Spleen (tissue), 11 donors: Measurements from ENCODE around the gene CEP97. TPM values are rescaled to one million over a fixed set of nuclear protein-coding genes. Genes with fewer than 3 reads are reported as not detected.

Source experiments
- DNase-seq: peaks from one replicate; pipeline ENCODE4 v3.0.0-alpha.2; 2020
- H3K27ac ChIP-seq, 8 donors: fragments of 200-600 bp; sonication (generic) in 7 of 8; 1 replicate in 4 of 8; 2 replicates in 4 of 8; pipeline versions ENCODE4 v1.5.0 to v1.8.0; 2016 to 2021; ENCODE audit warnings: inconsistent platforms in 4 of 8, mild to moderate bottlenecking in 4 of 8, moderate library complexity in 1 of 8
- H3K27me3 ChIP-seq, 7 donors: fragments of 200-600 bp; sonication (generic) in 6 of 7; replicated peaks in 1 of 7; 1 replicate in 4 of 7; 2 replicates in 3 of 7; pipeline versions ENCODE4 v1.5.0 to v1.8.0; 2016 to 2021; ENCODE audit warnings: inconsistent platforms in 3 of 7, mild to moderate bottlenecking in 1 of 7
- H3K36me3 ChIP-seq, 6 donors: fragments of 200-600 bp; sonication (generic) in 5 of 6; 1 replicate in 4 of 6; 2 replicates in 2 of 6; pipeline versions ENCODE4 v1.5.0 to v1.8.0; 2016 to 2021; ENCODE audit warnings: inconsistent platforms in 2 of 6
- H3K4me1 ChIP-seq, 6 donors: fragments of 200-600 bp; sonication (generic) in 5 of 6; 1 replicate in 3 of 6; 2 replicates in 3 of 6; pipeline versions ENCODE4 v1.5.0 to v1.8.0; 2016 to 2021; ENCODE audit warnings: inconsistent platforms in 3 of 6
- H3K4me3 ChIP-seq, 8 donors: fragments of 200-600 bp; sonication (generic) in 7 of 8; 1 replicate in 4 of 8; 2 replicates in 4 of 8; pipeline versions ENCODE4 v1.5.0 to v1.8.0; 2016 to 2021; ENCODE audit warnings: inconsistent platforms in 4 of 8, mild to moderate bottlenecking in 4 of 8, moderate library complexity in 2 of 8
- H3K9me3 ChIP-seq, 8 donors: fragments of 200-600 bp; sonication (generic) in 7 of 8; 1 replicate in 4 of 8; 2 replicates in 4 of 8; pipeline versions ENCODE4 v1.5.0 to v1.8.0; 2016 to 2021; ENCODE audit warnings: inconsistent platforms in 4 of 8
- CTCF ChIP-seq, 11 experiments: fragments of 200-600 bp in 7 of 11; fragments of 450-650 bp in 4 of 11; sonication (generic) in 4 of 11; IDR thresholded peaks in 8 of 11; conservative IDR thresholded peaks in 3 of 11; 1 replicate in 7 of 11; 2 replicates in 4 of 11; pipeline versions ENCODE4 v1.4.0 to v1.8.0; 2016 to 2021; ENCODE audit warnings: antibody characterized with exemption in 11 of 11, inconsistent platforms in 4 of 11, mild to moderate bottlenecking in 1 of 11
- POLR2A ChIP-seq, 3 donors: fragments of 450-650 bp; IDR thresholded peaks; one replicate each; pipeline ENCODE4 v1.5.1; 2017; ENCODE audit warnings: antibody characterized with exemption in 3 of 3, mild to moderate bottlenecking in 1 of 3
- POLR2AphosphoS5 ChIP-seq, 3 donors: sonication (generic); formaldehyde crosslinking; IDR thresholded peaks; one replicate each; pipeline ENCODE4 v1.5.1; 2017; ENCODE audit warnings: antibody characterized with exemption in 3 of 3
- WGBS, 5 donors: extraction: QIAGEN DNeasy Blood & Tissue Kit in 3 of 5; methylation state at CpG; one replicate each; pipeline versions ENCODE4 v1.1.5 to v1.1.7; 2013 to 2018; 5-methylcytosine and 5-hydroxymethylcytosine counted together
- intact Hi-C: fragments of 100-400 bp; cut with DNase I; formaldehyde crosslinking; loops from one replicate; pipeline ENCODE4 v1.15.0; 2023; ENCODE audit warnings: low total_unique reads
- polyA plus RNA-seq, 3 donors: library from polyadenylated mRNA; stranded (reverse); fragments of 200-250 nt; gene quantifications; one replicate each; pipeline ENCODE4 v1.2.1, GENCODE V29; 2013
- total RNA-seq, 7 donors: library from RNA; depleted of rRNA in 3 of 7; stranded (reverse); fragments of >200 nt in 3 of 7; fragmentation: NEBNext Ultra II Directional in 4 of 7; extraction: Animal tissue kit (Norgen Biotek cat#: 25700) in 4 of 7; gene quantifications; one replicate each; pipeline versions ENCODE4 v1.1.0 to v1.2.1, GENCODE V29; 2016 to 2021
- donor health status: healthy with polysubstance abuse.
- donor health status: DM: no; HTN: no; CAD: no; lungs with moderate emphysema.
- donor health status: DM: no; HTN: no; CAD: no.
- donor health status: Bipolar disorder and iron deficiency.
- donor health status: healthy.
- donor health status: DM: no; HTN: no; CAD: no.
- donor health status: DM: yes; HTN: yes; CAD: no.

Gene CEP97
- total and polyA plus RNA-seq, 10 donors, result 1.00 to 18.2 (median 9.3) TPM

- 92 to 98% (median 94%) methylated on average over 2 of the region's 2 CpGs for WGBS, 5 donors
- H3K27ac ChIP-seq, result no peak overlapping the region
- no peak for DNase-seq
- no peaks in the 10 kb centered on the region for H3K9me3 ChIP-seq
- H3K27me3 ChIP-seq, result no peaks in the 10 kb centered on the region
- intact Hi-C loops, result no loop called here
- H3K36me3 ChIP-seq, result peaks cover 0 to 68% (median 22%) of the 10 kb centered on the region in 6 donors
- peaks cover 0 to 24% (median 9%) of the 10 kb centered on the region in 6 donors for H3K4me1 ChIP-seq
- H3K4me3 ChIP-seq, result no peak overlapping the region
- TF ChIP-seq POLR2A (IDR thresholded peaks at IDR 0.05), result no peak
- TF ChIP-seq CTCF (IDR thresholded peaks at IDR 0.05 in 8 of 11, conservative IDR thresholded peaks at IDR 0.05 in 3 of 11), result no peak
Measured at GRCh38 chr3:101802179-101802578, 77.8 kb downstream of the CEP97 start.

GRCh38 chr3:101803173-101803782, 78.9 kb downstream of the CEP97 start:
- Histone ChIP-seq H3K36me3 (peaks cover 0 to 77% (median 23%) of the 10 kb centered on the region in 6 donors), H3K4me1 (peaks cover 0 to 24% (median 9%) of the 10 kb centered on the region in 6 donors), H3K9me3 (no peaks in the 10 kb centered on the region), H3K4me3 (no peak overlapping the region), H3K27me3 (no peaks in the 10 kb centered on the region), H3K27ac (peak overlapping the region in 3 of 8 donors; percentile 21 to 63 (median 27))
- intact Hi-C loops, result no loop called here
- 76 to 79% (median 78%) methylated on average over 9 of the region's 9 CpGs for whole genome bisulfite sequencing, 5 donors
- TF ChIP-seq CTCF (IDR thresholded peaks at IDR 0.05 in 8 of 11, conservative IDR thresholded peaks at IDR 0.05 in 3 of 11), result peak; percentile 60 to 90 (median 85)
- TF ChIP-seq POLR2A (IDR thresholded peaks at IDR 0.05), result no peak
- DNase-seq, result peak; percentile 78

GRCh38 chr3:101803939-101804338, 79.5 kb downstream of the CEP97 start:
- Histone ChIP-seq H3K27me3 (no peaks in the 10 kb centered on the region), H3K4me1 (peaks cover under 1 to 29% (median 10%) of the 10 kb centered on the region in 6 donors), H3K9me3 (no peaks in the 10 kb centered on the region), H3K36me3 (peaks cover 0 to 71% (median 22%) of the 10 kb centered on the region in 6 donors), H3K27ac (peak overlapping the region in 1 of 8 donors; percentile 63), H3K4me3 (no peak overlapping the region)
- intact Hi-C loops, result no loop called here
- TF ChIP-seq POLR2AphosphoS5 (IDR thresholded peaks at IDR 0.05), result no peak
- no peak for TF ChIP-seq CTCF (IDR thresholded peaks at IDR 0.05 in 8 of 11, conservative IDR thresholded peaks at IDR 0.05 in 3 of 11)
- no peak for TF ChIP-seq POLR2A (IDR thresholded peaks at IDR 0.05)
- 94 to 98% (median 95%) methylated on average over 3 of the region's 3 CpGs for WGBS, 5 donors
- no peak for DNase-seq

GRCh38 chr3:101806491-101806890, 82.1 kb downstream of the CEP97 start:
- 89 to 100% (median 94%) methylated on average over 1 of the region's 1 CpG for WGBS, 5 donors
- peaks cover 0 to 53% (median 16%) of the 10 kb centered on the region in 6 donors for H3K36me3 ChIP-seq
- no peak overlapping the region for H3K27ac ChIP-seq
- no peak overlapping the region for H3K4me3 ChIP-seq
- H3K9me3 ChIP-seq, result no peaks in the 10 kb centered on the region
- H3K27me3 ChIP-seq, result no peaks in the 10 kb centered on the region
- no peak for DNase-seq
- peaks cover 10 to 49% (median 23%) of the 10 kb centered on the region in 6 donors for H3K4me1 ChIP-seq
- intact Hi-C loops, result loop anchor here (5.0 kb wide), 1 partner anchor 731 kb away; no protein-coding TSS in a partner anchor
- TF ChIP-seq CTCF (IDR thresholded peaks at IDR 0.05 in 8 of 11, conservative IDR thresholded peaks at IDR 0.05 in 3 of 11) (no peak), POLR2AphosphoS5 (IDR thresholded peaks at IDR 0.05) (no peak), POLR2A (IDR thresholded peaks at IDR 0.05) (no peak)
